Left lung (tissue), 10 donors: ENCODE data around the gene DGAT2L6. TPM values are rescaled to one million over a fixed set of nuclear protein-coding genes. Genes with fewer than 3 reads are reported as not detected.
"Not testable (repeated sequence)": the region's sequence is repeated elsewhere in the genome, so short reads cannot be mapped to it uniquely, and the experiment has no call there.

ENCODE experiments used
- ATAC-seq: fragments of 200-7000 bp; cut with Tn5 transposase; one replicate; pipeline ENCODE4 v1.9.1; 2020; ENCODE audit warnings: moderate library complexity
- DNase-seq, 4 donors: peaks; one replicate each; pipeline ENCODE4 v3.0.0-alpha.2; 2013 to 2020
- H3K27ac ChIP-seq, 2 donors: fragments of 200-600 bp; sonication (generic) in 1 of 2; one replicate each; pipeline versions ENCODE4 v1.5.0 to v1.8.0; 2020 to 2021
- H3K27me3 ChIP-seq, 2 donors: fragments of 200-600 bp; sonication (generic) in 1 of 2; one replicate each; pipeline versions ENCODE4 v1.5.0 to v1.8.0; 2020 to 2021
- H3K36me3 ChIP-seq, 2 donors: fragments of 200-600 bp; sonication (generic) in 1 of 2; one replicate each; pipeline versions ENCODE4 v1.5.0 to v1.8.0; 2020 to 2021
- H3K4me1 ChIP-seq, 2 donors: fragments of 200-600 bp; one replicate each; pipeline ENCODE4 v1.8.0; 2021
- H3K4me3 ChIP-seq, 2 donors: fragments of 200-600 bp; sonication (generic) in 1 of 2; one replicate each; pipeline versions ENCODE4 v1.5.0 to v1.8.0; 2020 to 2021; ENCODE audit warnings: mild to moderate bottlenecking in 1 of 2
- H3K9me3 ChIP-seq, 2 donors: fragments of 200-600 bp; sonication (generic) in 1 of 2; one replicate each; pipeline versions ENCODE4 v1.5.0 to v1.8.0; 2020 to 2021
- intact Hi-C, 2 donors: fragments of 100-400 bp; cut with DNase I; formaldehyde crosslinking; loops; one replicate each; pipeline versions ENCODE4 v1.11.2 to v1.14.2; 2022
- polyA plus RNA-seq, 6 donors: library from polyadenylated mRNA; unstranded; fragments of 120-200 nt; gene quantifications; one replicate each; pipeline ENCODE4 v1.2.1, GENCODE V29; 2013; ENCODE audit not compliant: insufficient read length in 6 of 6
- total RNA-seq, 2 donors: library from RNA; stranded (reverse); fragmentation: NEBNext Ultra II Directional; extraction: Animal tissue kit (Norgen Biotek cat#: 25700); gene quantifications; one replicate each; pipeline ENCODE4 v1.2.1, GENCODE V29; 2021
- TF ChIP-seq, protein P1 (sequence below), 2 donors: fragments of 200-600 bp; sonication (generic) in 1 of 2; IDR thresholded peaks; one replicate each; pipeline versions ENCODE4 v1.5.0 to v1.8.0; 2021; ENCODE audit warnings: antibody characterized with exemption in 2 of 2
- donor health status: DM: no; HTN: yes; CAD: no.
- donor health status: DM: no; HTN: no; CAD: no.

DGAT2L6 gene
- total and polyA plus RNA-seq, 8 donors: not detected

DNA sequence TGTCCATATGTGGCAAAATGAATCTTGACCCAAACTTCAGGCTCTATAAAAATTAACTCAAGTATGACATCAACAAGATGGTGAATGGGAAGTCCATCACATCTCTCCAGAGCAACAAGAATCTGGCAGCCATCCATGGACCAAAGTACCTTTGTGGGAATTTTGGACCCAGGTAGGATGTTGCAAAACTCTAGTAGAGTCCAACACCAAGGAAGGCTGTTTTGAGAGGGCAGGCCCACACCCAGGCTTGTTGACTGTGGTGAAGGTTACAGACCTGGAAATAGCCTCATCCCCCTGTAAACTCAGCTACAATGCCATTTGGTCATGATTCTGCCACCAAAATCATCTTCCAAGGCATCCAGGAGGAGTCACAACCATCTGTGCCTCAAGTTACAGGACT lies 12.9 kb downstream of the DGAT2L6 start:
- Histone ChIP-seq H3K4me3 (no peak overlapping the region), H3K27me3 (peaks cover 0 to 5% of the 10 kb centered on the region in 2 donors), H3K36me3 (no peaks in the 10 kb centered on the region), H3K27ac (no peak overlapping the region), H3K9me3 (no peaks in the 10 kb centered on the region), H3K4me1 (no peaks in the 10 kb centered on the region)
- intact Hi-C loops: no loop called here
- ATAC-seq (no peak), DNase-seq (no peak)
- TF ChIP-seq, protein P1, sequence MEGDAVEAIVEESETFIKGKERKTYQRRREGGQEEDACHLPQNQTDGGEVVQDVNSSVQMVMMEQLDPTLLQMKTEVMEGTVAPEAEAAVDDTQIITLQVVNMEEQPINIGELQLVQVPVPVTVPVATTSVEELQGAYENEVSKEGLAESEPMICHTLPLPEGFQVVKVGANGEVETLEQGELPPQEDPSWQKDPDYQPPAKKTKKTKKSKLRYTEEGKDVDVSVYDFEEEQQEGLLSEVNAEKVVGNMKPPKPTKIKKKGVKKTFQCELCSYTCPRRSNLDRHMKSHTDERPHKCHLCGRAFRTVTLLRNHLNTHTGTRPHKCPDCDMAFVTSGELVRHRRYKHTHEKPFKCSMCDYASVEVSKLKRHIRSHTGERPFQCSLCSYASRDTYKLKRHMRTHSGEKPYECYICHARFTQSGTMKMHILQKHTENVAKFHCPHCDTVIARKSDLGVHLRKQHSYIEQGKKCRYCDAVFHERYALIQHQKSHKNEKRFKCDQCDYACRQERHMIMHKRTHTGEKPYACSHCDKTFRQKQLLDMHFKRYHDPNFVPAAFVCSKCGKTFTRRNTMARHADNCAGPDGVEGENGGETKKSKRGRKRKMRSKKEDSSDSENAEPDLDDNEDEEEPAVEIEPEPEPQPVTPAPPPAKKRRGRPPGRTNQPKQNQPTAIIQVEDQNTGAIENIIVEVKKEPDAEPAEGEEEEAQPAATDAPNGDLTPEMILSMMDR (IDR thresholded peaks at IDR 0.05): no peak

DNA sequence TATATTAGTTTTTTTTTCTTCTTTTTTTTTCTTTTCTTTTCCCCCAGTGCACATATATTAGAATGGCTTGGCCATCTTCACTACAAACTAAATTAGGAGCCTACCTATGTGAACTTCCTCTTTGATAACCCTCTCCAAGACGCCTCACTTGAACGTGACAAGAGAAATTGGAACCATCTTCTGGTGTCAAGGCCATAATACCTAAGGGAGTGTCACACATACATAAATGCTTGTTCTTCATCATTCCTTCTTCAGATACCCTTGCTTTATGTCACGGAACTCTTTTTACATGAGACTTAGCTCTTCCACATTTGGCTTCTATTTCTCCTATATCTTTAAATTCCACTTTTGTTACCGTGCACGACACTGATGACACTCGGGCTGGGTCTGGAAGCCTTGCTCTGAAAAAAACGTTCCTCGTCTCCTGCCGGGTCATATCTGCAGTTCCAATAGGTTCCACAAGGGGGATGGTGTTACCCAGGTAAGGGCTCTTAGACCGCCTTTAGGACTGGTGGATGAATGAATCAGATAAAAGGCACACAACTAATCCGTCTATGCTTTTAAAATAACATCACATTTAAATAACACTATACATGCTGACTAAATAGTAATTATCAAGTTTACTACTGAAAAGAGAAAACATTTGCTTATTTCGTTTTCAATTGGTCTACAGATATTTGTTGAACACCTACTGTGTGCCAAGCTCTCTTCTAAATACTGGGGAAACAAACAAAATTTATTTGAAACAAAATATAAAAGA lies 19.9 kb downstream of the DGAT2L6 start:
- no peak overlapping the region for H3K4me3 ChIP-seq
- H3K4me1 ChIP-seq: no peaks in the 10 kb centered on the region
- no peaks in the 10 kb centered on the region for H3K36me3 ChIP-seq
- H3K27me3 ChIP-seq: no peaks in the 10 kb centered on the region
- DNase-seq (no peak), ATAC-seq (peak; percentile 86)
- intact Hi-C loops: no loop called here
- H3K9me3 ChIP-seq: no peaks in the 10 kb centered on the region
- H3K27ac ChIP-seq: no peak overlapping the region
- TF ChIP-seq, protein P1 (IDR thresholded peaks at IDR 0.05): peak; percentile 38 to 55

- Histone ChIP-seq H3K4me1 (no peaks in the 10 kb centered on the region), H3K27me3 (no peaks in the 10 kb centered on the region), H3K9me3 (no peaks in the 10 kb centered on the region), H3K27ac (no peak overlapping the region), H3K4me3 (no peak overlapping the region), H3K36me3 (no peaks in the 10 kb centered on the region)
- intact Hi-C loops: no loop called here
- ATAC-seq (peak; percentile 76), DNase-seq (no peak)
- TF ChIP-seq, protein P1 (IDR thresholded peaks at IDR 0.05): no peak
Observed at GRCh38 chrX:70201732-70202131, 24.4 kb downstream of the DGAT2L6 start.

GRCh38 chrX:70208479-70208878 lies 31.2 kb downstream of the DGAT2L6 start:
- TF ChIP-seq, protein P1 (IDR thresholded peaks at IDR 0.05): no peak
- Histone ChIP-seq H3K27me3 (no peaks in the 10 kb centered on the region), H3K4me1 (no peaks in the 10 kb centered on the region), H3K9me3 (no peaks in the 10 kb centered on the region), H3K27ac (no peak overlapping the region), H3K36me3 (no peaks in the 10 kb centered on the region), H3K4me3 (no peak overlapping the region)
- DNase-seq (no peak), ATAC-seq (no peak)
- intact Hi-C loops: no loop called here

- H3K36me3 ChIP-seq, intact Hi-C loops, H3K4me3 ChIP-seq, DNase-seq, ATAC-seq, H3K27me3 ChIP-seq, H3K9me3 ChIP-seq, H3K27ac ChIP-seq, H3K4me1 ChIP-seq: not testable (repeated sequence)
Observed at GRCh38 chrX:70209570-70209969, 32.3 kb downstream of the DGAT2L6 start.
